ENCODE measurements around the gene HPCAL1.
A peak's percentile ranks its signal among the peaks of the same experiment; 100 is the strongest.

Gene HPCAL1

GRCh38 chr2:10408649-10409579, 106.2 kb downstream of the HPCAL1 start:
- DNase-seq: peak in 1 of 2 donors; percentile 76

- peak; percentile 48 to 49 for DNase-seq
Observed at GRCh38 chr2:10410001-10410822, 107.5 kb downstream of the HPCAL1 start.

- DNase-seq: no peak
Observed at GRCh38 chr2:10410823-10411437, 108.2 kb downstream of the HPCAL1 start.

- DNase-seq: no peak
Observed at GRCh38 chr2:10411557-10411956, 108.9 kb downstream of the HPCAL1 start.

GRCh38 chr2:10412380-10412779, 109.7 kb downstream of the HPCAL1 start:
- DNase-seq: peak in 1 of 2 donors; percentile 47

GRCh38 chr2:10413503-10413902, 110.8 kb downstream of the HPCAL1 start:
- DNase-seq: no peak

GRCh38 chr2:10413991-10414451, 111.3 kb downstream of the HPCAL1 start:
- no peak for DNase-seq

GRCh38 chr2:10414591-10414990, 111.9 kb downstream of the HPCAL1 start:
- DNase-seq: no peak

GRCh38 chr2:10415048-10415447, 112.3 kb downstream of the HPCAL1 start:
- DNase-seq: no peak

GRCh38 chr2:10415640-10416039, 112.9 kb downstream of the HPCAL1 start:
- no peak for DNase-seq

- peak in 1 of 2 donors; percentile 43 for DNase-seq
Observed at GRCh38 chr2:10417551-10418335, 115.0 kb downstream of the HPCAL1 start.

- DNase-seq: no peak
Observed at GRCh38 chr2:10419553-10420257, 117.0 kb downstream of the HPCAL1 start.

- DNase-seq: no peak
Observed at GRCh38 chr2:10422251-10422650, 119.5 kb downstream of the HPCAL1 start.

- no peak for DNase-seq
Observed at GRCh38 chr2:10422732-10423399, 120.2 kb downstream of the HPCAL1 start.

GRCh38 chr2:10423400-10423774, 120.7 kb downstream of the HPCAL1 start:
- no peak for DNase-seq

- no peak for DNase-seq
Observed at GRCh38 chr2:10424051-10424450, 121.3 kb downstream of the HPCAL1 start.

- DNase-seq: no peak
Observed at GRCh38 chr2:10424916-10425505, 122.3 kb downstream of the HPCAL1 start.

- no peak for DNase-seq
Observed at GRCh38 chr2:10425699-10426098, 123.0 kb downstream of the HPCAL1 start.

GRCh38 chr2:10426726-10427617, 124.3 kb downstream of the HPCAL1 start:
- no peak for DNase-seq

GRCh38 chr2:10427618-10427949, 124.9 kb downstream of the HPCAL1 start:
- no peak for DNase-seq
